Measurements from ENCODE around the gene RUFY4. TPM values are rescaled to one million over a fixed set of nuclear protein-coding genes. Genes with fewer than 3 reads are reported as not detected.
"Not testable (repeated sequence)": the region's sequence is repeated elsewhere in the genome, so short reads cannot be mapped to it uniquely, and the experiment has no call there.

Gene RUFY4
- total and polyA plus RNA-seq, 4 donors: 0.39 to 0.45 TPM; not detected in 2

DNA sequence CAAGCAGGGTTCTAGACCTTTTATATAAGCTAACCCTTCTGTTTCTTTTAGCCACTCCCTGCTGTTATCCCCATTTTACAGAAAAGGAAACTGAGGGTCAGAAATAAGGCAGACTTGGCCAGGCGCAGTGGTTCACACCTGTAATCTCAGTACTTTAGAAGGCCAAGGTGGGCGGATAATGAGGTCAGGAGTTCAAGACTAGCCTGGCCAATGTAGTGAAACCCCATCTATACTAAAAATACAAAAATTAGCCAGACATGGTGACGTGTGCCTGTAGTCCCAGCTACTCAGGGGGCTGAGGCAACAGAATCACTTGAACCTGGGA lies 14.3 kb downstream of the RUFY4 start:
- H3K27ac ChIP-seq (ENCODE audit: low read depth in 1 of 2, low read length in 2 of 2): no peak overlapping the region
- H3K9me3 ChIP-seq (ENCODE audit: control insufficient read depth, low read length): peaks cover 2% of the 10 kb centered on the region
- intact Hi-C loops (cut with DNase I): no loop called here
- ATAC-seq (ENCODE audit: low FRiP score) (no peak), DNase-seq (no peak)
- no peak overlapping the region for H3K4me3 ChIP-seq (ENCODE audit: low read length in 2 of 2)
- no peaks in the 10 kb centered on the region for H3K4me1 ChIP-seq (ENCODE audit: control insufficient read depth in 1 of 2, insufficient read depth in 2 of 2, low read length in 2 of 2)
- WGBS, 2 donors: 88 to 90% methylated on average over 3 of the region's 3 CpGs
- no peaks in the 10 kb centered on the region for H3K36me3 ChIP-seq (ENCODE audit: control insufficient read depth in 1 of 2, insufficient read depth in 2 of 2, low read length in 1 of 2)
- no peaks in the 10 kb centered on the region for H3K27me3 ChIP-seq (ENCODE audit: control insufficient read depth in 1 of 2, insufficient read depth in 2 of 2, low read length in 1 of 2)

DNA sequence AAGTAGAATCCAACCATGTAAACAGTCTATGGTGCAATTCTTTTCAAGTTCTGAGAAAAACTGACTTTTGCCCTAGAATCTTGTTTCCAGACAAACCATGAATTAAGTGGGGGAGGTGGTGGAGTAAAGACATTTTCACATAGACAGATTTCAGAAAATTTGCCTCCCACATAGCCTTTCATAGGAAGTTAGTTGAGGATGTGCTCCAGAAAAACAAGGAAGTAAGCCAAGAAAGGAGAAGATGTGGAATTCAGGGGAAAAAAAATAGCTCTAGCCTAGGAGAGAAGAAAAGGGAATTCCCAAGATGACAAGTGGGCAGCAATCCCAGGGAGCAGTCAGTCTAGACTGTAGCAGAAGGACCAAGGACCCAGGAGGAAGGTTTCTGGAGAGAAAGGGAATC lies 17.4 kb downstream of the RUFY4 start:
- Histone ChIP-seq H3K36me3 (ENCODE audit: control insufficient read depth in 1 of 2, insufficient read depth in 2 of 2, low read length in 1 of 2) (no peaks in the 10 kb centered on the region), H3K4me1 (ENCODE audit: control insufficient read depth in 1 of 2, insufficient read depth in 2 of 2, low read length in 2 of 2) (no peaks in the 10 kb centered on the region), H3K4me3 (ENCODE audit: low read length in 2 of 2) (no peak overlapping the region), H3K9me3 (ENCODE audit: control insufficient read depth, low read length) (peaks cover 4% of the 10 kb centered on the region), H3K27ac (ENCODE audit: low read depth in 1 of 2, low read length in 2 of 2) (no peak overlapping the region), H3K27me3 (ENCODE audit: control insufficient read depth in 1 of 2, insufficient read depth in 2 of 2, low read length in 1 of 2) (no peaks in the 10 kb centered on the region)
- DNase-seq: no peak
- intact Hi-C loops (cut with DNase I): no loop called here
- ATAC-seq (ENCODE audit: low FRiP score): no peak

DNA sequence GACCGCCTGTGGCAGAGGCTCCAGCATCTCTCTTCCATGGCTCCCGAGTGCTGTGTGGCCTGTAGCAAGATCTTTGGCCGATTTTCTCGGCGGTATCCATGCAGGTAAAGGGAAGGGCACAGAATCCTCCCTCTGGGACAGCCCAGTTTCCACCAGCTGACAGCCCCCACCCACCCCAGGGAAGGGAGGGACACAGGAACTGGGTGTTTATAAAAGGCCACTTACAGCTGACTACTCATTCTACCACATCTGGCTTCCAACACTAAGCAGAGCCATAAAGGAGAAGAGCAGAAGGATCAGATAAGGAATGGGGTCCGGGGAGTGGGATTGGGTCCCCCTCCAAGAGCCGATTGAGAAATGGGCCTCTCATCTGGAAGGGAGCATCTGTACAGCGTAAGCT lies 20.2 kb downstream of the RUFY4 start:
- Histone ChIP-seq H3K9me3 (ENCODE audit: control insufficient read depth, low read length) (peaks cover 4% of the 10 kb centered on the region), H3K27me3 (ENCODE audit: control insufficient read depth in 1 of 2, insufficient read depth in 2 of 2, low read length in 1 of 2) (no peaks in the 10 kb centered on the region), H3K4me1 (ENCODE audit: control insufficient read depth in 1 of 2, insufficient read depth in 2 of 2, low read length in 2 of 2) (no peaks in the 10 kb centered on the region), H3K27ac (ENCODE audit: low read depth in 1 of 2, low read length in 2 of 2) (no peak overlapping the region), H3K4me3 (ENCODE audit: low read length in 2 of 2) (no peak overlapping the region), H3K36me3 (ENCODE audit: control insufficient read depth in 1 of 2, insufficient read depth in 2 of 2, low read length in 1 of 2) (no peaks in the 10 kb centered on the region)
- ATAC-seq (ENCODE audit: low FRiP score): no peak
- WGBS, 2 donors: 77 to 80% methylated on average over 8 of the region's 8 CpGs
- DNase-seq: no peak
- intact Hi-C loops (cut with DNase I): no loop called here

DNA sequence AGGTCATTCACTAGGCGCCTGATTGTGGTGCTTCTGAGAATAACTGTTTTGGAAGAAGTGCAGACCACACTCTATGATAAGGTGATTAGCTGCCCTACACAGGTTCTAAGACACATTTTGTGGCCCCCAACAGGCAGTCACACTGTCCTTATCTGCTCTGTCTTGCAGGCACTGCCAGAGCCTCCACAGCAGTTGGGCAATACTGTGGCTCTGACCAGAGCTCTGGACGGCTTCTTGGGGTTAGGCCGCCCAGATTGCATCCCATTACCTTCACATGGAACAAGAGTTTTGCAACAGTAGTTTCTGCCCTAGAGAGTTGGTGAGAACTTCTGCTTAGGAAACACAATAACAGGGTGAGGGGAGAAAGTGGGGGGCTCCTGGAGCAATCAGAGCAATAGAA lies 22.7 kb downstream of the RUFY4 start:
- ATAC-seq (ENCODE audit: low FRiP score): no peak
- Histone ChIP-seq H3K27me3 (ENCODE audit: control insufficient read depth in 1 of 2, insufficient read depth in 2 of 2, low read length in 1 of 2) (no peaks in the 10 kb centered on the region), H3K4me1 (ENCODE audit: control insufficient read depth in 1 of 2, insufficient read depth in 2 of 2, low read length in 2 of 2) (no peaks in the 10 kb centered on the region), H3K27ac (ENCODE audit: low read depth in 1 of 2, low read length in 2 of 2) (no peak overlapping the region), H3K36me3 (ENCODE audit: control insufficient read depth in 1 of 2, insufficient read depth in 2 of 2, low read length in 1 of 2) (no peaks in the 10 kb centered on the region), H3K4me3 (ENCODE audit: low read length in 2 of 2) (no peak overlapping the region), H3K9me3 (ENCODE audit: control insufficient read depth, low read length) (peaks cover 2% of the 10 kb centered on the region)
- WGBS, 2 donors: 93 to 94% methylated on average over 3 of the region's 3 CpGs
- intact Hi-C loops (cut with DNase I): no loop called here
- DNase-seq: no peak

GRCh38 chr2:218093879-218094278 lies 24.8 kb downstream of the RUFY4 start:
- DNase-seq: no peak
- intact Hi-C loops (cut with DNase I): no loop called here
- Histone ChIP-seq H3K27me3 (ENCODE audit: control insufficient read depth in 1 of 2, insufficient read depth in 2 of 2, low read length in 1 of 2) (no peaks in the 10 kb centered on the region), H3K4me1 (ENCODE audit: control insufficient read depth in 1 of 2, insufficient read depth in 2 of 2, low read length in 2 of 2) (no peaks in the 10 kb centered on the region), H3K4me3 (ENCODE audit: low read length in 2 of 2) (no peak overlapping the region), H3K27ac (ENCODE audit: low read depth in 1 of 2, low read length in 2 of 2) (no peak overlapping the region), H3K9me3 (ENCODE audit: control insufficient read depth, low read length) (peaks cover 2% of the 10 kb centered on the region), H3K36me3 (ENCODE audit: control insufficient read depth in 1 of 2, insufficient read depth in 2 of 2, low read length in 1 of 2) (no peaks in the 10 kb centered on the region)
- ATAC-seq (ENCODE audit: low FRiP score): no peak
- WGBS, 2 donors: 88 to 89% methylated on average over 3 of the region's 3 CpGs

DNA sequence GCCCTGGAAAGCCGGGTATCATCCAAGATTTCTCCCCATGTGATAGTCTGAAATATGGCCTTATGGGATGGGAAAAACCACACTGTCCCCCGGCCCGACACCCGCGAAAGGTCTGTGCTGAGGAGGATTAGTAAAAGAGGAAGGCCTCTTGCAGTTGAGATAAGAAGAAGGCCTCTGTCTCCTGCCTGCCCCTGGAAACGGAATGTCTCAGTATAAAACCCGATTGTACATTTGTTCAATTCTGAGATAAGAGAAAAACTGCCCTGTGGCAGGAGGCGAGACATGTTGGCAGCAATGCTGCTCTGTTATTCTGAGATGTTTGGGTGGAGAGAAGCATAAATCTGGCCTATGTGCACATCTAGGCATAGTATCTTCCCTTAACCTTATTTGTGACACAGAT lies 26.8 kb downstream of the RUFY4 start:
- H3K4me1 ChIP-seq (ENCODE audit: control insufficient read depth in 1 of 2, insufficient read depth in 2 of 2, low read length in 2 of 2): no peaks in the 10 kb centered on the region
- no peaks in the 10 kb centered on the region for H3K27me3 ChIP-seq (ENCODE audit: control insufficient read depth in 1 of 2, insufficient read depth in 2 of 2, low read length in 1 of 2)
- DNase-seq (no peak), ATAC-seq (ENCODE audit: low FRiP score) (no peak)
- no peak overlapping the region for H3K27ac ChIP-seq (ENCODE audit: low read depth in 1 of 2, low read length in 2 of 2)
- no peaks in the 10 kb centered on the region for H3K36me3 ChIP-seq (ENCODE audit: control insufficient read depth in 1 of 2, insufficient read depth in 2 of 2, low read length in 1 of 2)
- intact Hi-C loops (cut with DNase I): no loop called here
- H3K9me3 ChIP-seq (ENCODE audit: control insufficient read depth, low read length): peaks cover 2% of the 10 kb centered on the region
- H3K4me3 ChIP-seq (ENCODE audit: low read length in 2 of 2): no peak overlapping the region
- WGBS, 2 donors: 75 to 81% methylated on average over 8 of the region's 8 CpGs

GRCh38 chr2:218097975-218098374 lies 28.9 kb downstream of the RUFY4 start:
- no peaks in the 10 kb centered on the region for H3K4me1 ChIP-seq (ENCODE audit: control insufficient read depth in 1 of 2, insufficient read depth in 2 of 2, low read length in 2 of 2)
- ATAC-seq (ENCODE audit: low FRiP score) (no peak), DNase-seq (no peak)
- no peaks in the 10 kb centered on the region for H3K27me3 ChIP-seq (ENCODE audit: control insufficient read depth in 1 of 2, insufficient read depth in 2 of 2, low read length in 1 of 2)
- 85% methylated on average over 3 of the region's 3 CpGs for WGBS, 2 donors
- no peak overlapping the region for H3K27ac ChIP-seq (ENCODE audit: low read depth in 1 of 2, low read length in 2 of 2)
- no peaks in the 10 kb centered on the region for H3K9me3 ChIP-seq (ENCODE audit: control insufficient read depth, low read length)
- no peaks in the 10 kb centered on the region for H3K36me3 ChIP-seq (ENCODE audit: control insufficient read depth in 1 of 2, insufficient read depth in 2 of 2, low read length in 1 of 2)
- no peak overlapping the region for H3K4me3 ChIP-seq (ENCODE audit: low read length in 2 of 2)
- intact Hi-C loops (cut with DNase I): no loop called here

- H3K4me3 ChIP-seq (ENCODE audit: low read length in 2 of 2); H3K27ac ChIP-seq (ENCODE audit: low read depth in 1 of 2, low read length in 2 of 2); H3K36me3 ChIP-seq (ENCODE audit: control insufficient read depth in 1 of 2, insufficient read depth in 2 of 2, low read length in 1 of 2); H3K9me3 ChIP-seq (ENCODE audit: control insufficient read depth, low read length); ATAC-seq (ENCODE audit: low FRiP score); intact Hi-C loops (cut with DNase I); H3K27me3 ChIP-seq (ENCODE audit: control insufficient read depth in 1 of 2, insufficient read depth in 2 of 2, low read length in 1 of 2); DNase-seq; H3K4me1 ChIP-seq (ENCODE audit: control insufficient read depth in 1 of 2, insufficient read depth in 2 of 2, low read length in 2 of 2): not testable (repeated sequence)
- WGBS, 2 donors: 89% methylated on average over 7 of the region's 7 CpGs
These were observed 39.8 kb downstream of the RUFY4 start for GRCh38 chr2:218108834-218109233.

GRCh38 chr2:218121789-218122188 lies 52.7 kb downstream of the RUFY4 start:
- WGBS, 2 donors: 82 to 91% methylated on average over 4 of the region's 4 CpGs
- not testable (repeated sequence) for H3K4me3 ChIP-seq (ENCODE audit: low read length in 2 of 2); H3K27ac ChIP-seq (ENCODE audit: low read depth in 1 of 2, low read length in 2 of 2)

DNA sequence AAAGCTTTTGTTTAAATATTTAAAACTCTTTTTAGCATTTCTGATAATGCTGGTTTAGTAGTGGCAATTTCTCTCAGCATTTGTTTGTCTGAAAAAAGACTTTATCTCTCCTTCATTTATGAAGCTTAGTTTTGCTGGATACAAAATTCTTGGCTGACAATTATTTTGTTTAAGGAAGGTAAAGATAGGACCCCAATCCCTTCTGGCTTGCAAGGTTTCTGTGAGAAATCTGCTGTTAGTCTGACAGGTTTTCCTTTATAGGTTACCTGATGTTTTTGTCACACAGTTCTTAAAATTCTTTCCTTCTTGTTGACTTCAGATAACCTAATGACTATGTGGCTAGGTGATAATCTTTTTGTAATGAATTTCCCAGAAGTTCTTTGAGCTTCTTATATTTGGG lies 53.2 kb downstream of the RUFY4 start:
- ATAC-seq (ENCODE audit: low FRiP score); H3K36me3 ChIP-seq (ENCODE audit: control insufficient read depth in 1 of 2, insufficient read depth in 2 of 2, low read length in 1 of 2); DNase-seq; H3K9me3 ChIP-seq (ENCODE audit: control insufficient read depth, low read length); intact Hi-C loops (cut with DNase I); H3K27ac ChIP-seq (ENCODE audit: low read depth in 1 of 2, low read length in 2 of 2); H3K27me3 ChIP-seq (ENCODE audit: control insufficient read depth in 1 of 2, insufficient read depth in 2 of 2, low read length in 1 of 2); H3K4me3 ChIP-seq (ENCODE audit: low read length in 2 of 2); H3K4me1 ChIP-seq (ENCODE audit: control insufficient read depth in 1 of 2, insufficient read depth in 2 of 2, low read length in 2 of 2): not testable (repeated sequence)

More at GRCh38 chr2:218121789-218122188, 52.7 kb downstream of the RUFY4 start:
- DNase-seq; H3K4me1 ChIP-seq (ENCODE audit: control insufficient read depth in 1 of 2, insufficient read depth in 2 of 2, low read length in 2 of 2); H3K27me3 ChIP-seq (ENCODE audit: control insufficient read depth in 1 of 2, insufficient read depth in 2 of 2, low read length in 1 of 2); ATAC-seq (ENCODE audit: low FRiP score); H3K36me3 ChIP-seq (ENCODE audit: control insufficient read depth in 1 of 2, insufficient read depth in 2 of 2, low read length in 1 of 2); intact Hi-C loops (cut with DNase I); H3K9me3 ChIP-seq (ENCODE audit: control insufficient read depth, low read length): not testable (repeated sequence)
